Liver (tissue), 3 donors: Measurements from ENCODE around the gene NDUFAF5.

Experiments used
- JUND ChIP-seq, 2 donors: IDR thresholded peaks; 2 replicates each; pipeline ENCODE4 v1.6.1; 2016; ENCODE audit warnings: antibody characterized with exemption in 2 of 2
- REST ChIP-seq: IDR thresholded peaks from 2 replicates; pipeline ENCODE4 v1.6.1; 2016; ENCODE audit warnings: antibody characterized with exemption, mild to moderate bottlenecking
- YY1 ChIP-seq: IDR thresholded peaks from 2 replicates; pipeline ENCODE4 v1.6.1; 2016; ENCODE audit warnings: antibody characterized with exemption, mild to moderate bottlenecking
- TF ChIP-seq, protein P1 (sequence below): fragments of 150-350 bp; IDR thresholded peaks from 2 replicates; pipeline ENCODE4 v1.5.1; 2017; ENCODE audit warnings: improper control_type of control experiment, low read depth, low read length; ENCODE audit not compliant: missing input control
- donor health status: healthy.
- donor health status: healthy.

GRCh38 chr20:13865791-13866351 is 81.0 kb downstream of the NDUFAF5 start:
- TF ChIP-seq JUND (IDR thresholded peaks at IDR 0.05) (no peak), REST (no peak), YY1 (no peak)
- TF ChIP-seq, protein P1, sequence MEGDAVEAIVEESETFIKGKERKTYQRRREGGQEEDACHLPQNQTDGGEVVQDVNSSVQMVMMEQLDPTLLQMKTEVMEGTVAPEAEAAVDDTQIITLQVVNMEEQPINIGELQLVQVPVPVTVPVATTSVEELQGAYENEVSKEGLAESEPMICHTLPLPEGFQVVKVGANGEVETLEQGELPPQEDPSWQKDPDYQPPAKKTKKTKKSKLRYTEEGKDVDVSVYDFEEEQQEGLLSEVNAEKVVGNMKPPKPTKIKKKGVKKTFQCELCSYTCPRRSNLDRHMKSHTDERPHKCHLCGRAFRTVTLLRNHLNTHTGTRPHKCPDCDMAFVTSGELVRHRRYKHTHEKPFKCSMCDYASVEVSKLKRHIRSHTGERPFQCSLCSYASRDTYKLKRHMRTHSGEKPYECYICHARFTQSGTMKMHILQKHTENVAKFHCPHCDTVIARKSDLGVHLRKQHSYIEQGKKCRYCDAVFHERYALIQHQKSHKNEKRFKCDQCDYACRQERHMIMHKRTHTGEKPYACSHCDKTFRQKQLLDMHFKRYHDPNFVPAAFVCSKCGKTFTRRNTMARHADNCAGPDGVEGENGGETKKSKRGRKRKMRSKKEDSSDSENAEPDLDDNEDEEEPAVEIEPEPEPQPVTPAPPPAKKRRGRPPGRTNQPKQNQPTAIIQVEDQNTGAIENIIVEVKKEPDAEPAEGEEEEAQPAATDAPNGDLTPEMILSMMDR, result no peak
